Heart right ventricle (tissue), 16 donors: ENCODE data around the gene KCTD11. TPM values are rescaled to one million over a fixed set of nuclear protein-coding genes. Genes with fewer than 3 reads are reported as not detected.

ENCODE experiments used
- ATAC-seq, 8 donors: fragments of 200-7000 bp; cut with Tn5 transposase; one replicate each; pipeline ENCODE4 v1.9.1; 2020; ENCODE audit warnings: mild to moderate bottlenecking in 8 of 8, moderate library complexity in 8 of 8, moderate number of reproducible peaks in 1 of 8
- DNase-seq, 2 donors: peaks; one replicate each; pipeline ENCODE4 v3.0.0-alpha.2; 2020
- H3K27ac ChIP-seq, 10 donors: fragments of 200-600 bp; sonication (generic) in 2 of 10; one replicate each; pipeline versions ENCODE4 v1.5.0 to v1.8.0; 2020 to 2022; ENCODE audit warnings: mild to moderate bottlenecking in 3 of 10
- H3K27me3 ChIP-seq, 7 donors: fragments of 200-600 bp; one replicate each; pipeline ENCODE4 v1.8.0; 2021 to 2022; ENCODE audit warnings: mild to moderate bottlenecking in 2 of 7
- H3K36me3 ChIP-seq, 9 donors: fragments of 200-600 bp; sonication (generic) in 1 of 9; one replicate each; pipeline versions ENCODE4 v1.5.0 to v1.8.0; 2020 to 2022; ENCODE audit warnings: mild to moderate bottlenecking in 2 of 9
- H3K4me1 ChIP-seq, 9 donors: fragments of 200-600 bp; sonication (generic) in 1 of 9; one replicate each; pipeline versions ENCODE4 v1.5.0 to v1.8.0; 2020 to 2022; ENCODE audit warnings: mild to moderate bottlenecking in 4 of 9
- H3K4me3 ChIP-seq, 10 donors: fragments of 200-600 bp; sonication (generic) in 2 of 10; one replicate each; pipeline versions ENCODE4 v1.5.0 to v1.8.0; 2020 to 2022; ENCODE audit warnings: mild to moderate bottlenecking in 7 of 10, moderate library complexity in 2 of 10
- H3K9me3 ChIP-seq, 11 donors: fragments of 200-600 bp in 10 of 11; sonication (generic) in 2 of 11; one replicate each; pipeline versions ENCODE4 v1.5.0 to v1.8.0; 2013 to 2022; ENCODE audit warnings: mild to moderate bottlenecking in 2 of 11, control low read depth in 1 of 11, moderate library complexity in 1 of 11
- CTCF ChIP-seq, 9 donors: fragments of 200-600 bp; sonication (generic) in 2 of 9; IDR thresholded peaks; one replicate each; pipeline versions ENCODE4 v1.5.0 to v1.8.0; 2021 to 2022; ENCODE audit warnings: antibody characterized with exemption in 9 of 9, mild to moderate bottlenecking in 5 of 9, moderate library complexity in 1 of 9
- whole genome bisulfite sequencing, 2 donors: extraction: QIAGEN DNeasy Blood & Tissue Kit; methylation state at CpG; one replicate each; pipeline ENCODE4 v1.1.7; 2013; ENCODE audit warnings: inconsistent platforms in 1 of 2; 5-methylcytosine and 5-hydroxymethylcytosine counted together
- intact Hi-C, 10 donors: fragments of 100-400 bp; cut with DNase I; formaldehyde crosslinking; loops; one replicate each; pipeline versions ENCODE4 v1.11.1 to v1.14.2; 2022
- polyA plus RNA-seq, 2 donors: library from polyadenylated mRNA; stranded (reverse); fragments of 200-250 nt; gene quantifications; one replicate each; pipeline ENCODE4 v1.2.3, GENCODE V29; 2013
- total RNA-seq, 10 donors: library from RNA; stranded (reverse); fragmentation: NEBNext Ultra II Directional in 3 of 10; extraction: Animal tissue kit (Norgen Biotek cat#: 25700) in 3 of 10; gene quantifications; one replicate each; pipeline versions ENCODE4 v1.2.1 to v1.2.4, GENCODE V29; 2021 to 2023
- donor health status: Arrhythmogenic right ventricular cardiomyopathy.
- donor health status: ischemic (EF 13 %, LVEDD 7.1; RV severe dilation, severe dysfunction).
- donor health status: healthy with polysubstance abuse.
- donor health status: DM: no; HTN: yes; CAD: no.
- donor health status: DM: no; HTN: no; CAD: no.
- donor health status: ischemic (EF 25% LVEDD 6.9; RV normal size, moderate dysfunction).
- donor health status: ischemic (EF 25% LVEDD 5.7; RV mildly dilated, moderate dysfunction).
- donor health status: healthy.
- donor health status: DM: yes; HTN: yes; CAD: no.
- donor health status: Ischemic cardiomyopathy.
- donor health status: ischemic (EF 35%, LVEDD 5.7; RV mildly dilated, moderate dysfunction).
- donor health status: nonischemic (EF 11% LVEDD 7.7; RV severe dilation, severe dysfunction).
- donor health status: DM: yes; HTN: yes; CAD: no.
- donor health status: PGD.
- donor health status: ischemic (EF 29% LVEDD 5.4; RV normal size, mild dysfunction).
- donor health status: nonischemic (EF 23%, LVEDD 6.1; RV moderate dilation, normal function).

KCTD11 gene
- total and polyA plus RNA-seq, 12 donors: 4.3 to 8.5 (median 5.3) TPM

- Histone ChIP-seq H3K27me3 (peaks cover 0 to 9% (median 0%) of the 10 kb centered on the region in 7 donors), H3K4me3 (no peak overlapping the region), H3K36me3 (peaks cover 0 to 60% (median 10%) of the 10 kb centered on the region in 9 donors), H3K9me3 (no peaks in the 10 kb centered on the region), H3K27ac (no peak overlapping the region), H3K4me1 (peaks cover 1 to 31% (median 17%) of the 10 kb centered on the region in 9 donors)
- WGBS, 2 donors: 95% methylated on average over 9 to 10 of the region's 10 CpGs
- ATAC-seq (no peak), DNase-seq (no peak)
- intact Hi-C loops: no loop called here
- no peak for TF ChIP-seq CTCF (IDR thresholded peaks at IDR 0.05)
Measured at GRCh38 chr17:7388856-7389255, 36.9 kb downstream of the KCTD11 start.

GRCh38 chr17:7389924-7390910 lies 38.3 kb downstream of the KCTD11 start:
- no peak for TF ChIP-seq CTCF (IDR thresholded peaks at IDR 0.05)
- no peak overlapping the region for H3K4me3 ChIP-seq
- intact Hi-C loops: loop anchor here in 4 of 10 donors (5.0 kb wide), 2 partner anchors 33 to 38 kb away; partner anchors contain the start of genes KCTD11 (in 2 of the 4) and TMEM95 (in 2 of the 4)
- no peak for DNase-seq
- H3K27me3 ChIP-seq: no peaks in the 10 kb centered on the region
- 86 to 87% methylated on average over 19 of the region's 19 CpGs for WGBS, 2 donors
- no peak for ATAC-seq
- peaks cover 0 to 30% (median 18%) of the 10 kb centered on the region in 9 donors for H3K4me1 ChIP-seq
- no peaks in the 10 kb centered on the region for H3K9me3 ChIP-seq
- peaks cover 0 to 60% (median 10%) of the 10 kb centered on the region in 9 donors for H3K36me3 ChIP-seq
- no peak overlapping the region for H3K27ac ChIP-seq

GRCh38 chr17:7391307-7391706 lies 39.3 kb downstream of the KCTD11 start:
- H3K27ac ChIP-seq: peak overlapping the region in 5 of 10 donors; percentile 7 to 44 (median 23)
- 50 to 75% methylated on average over 2 of the region's 2 CpGs for WGBS, 2 donors
- H3K36me3 ChIP-seq: peaks cover 0 to 60% (median 10%) of the 10 kb centered on the region in 9 donors

More at GRCh38 chr17:7391307-7391706, 39.3 kb downstream of the KCTD11 start:
- Histone ChIP-seq H3K4me3 (no peak overlapping the region), H3K4me1 (peaks cover 0 to 34% (median 22%) of the 10 kb centered on the region in 9 donors), H3K27me3 (no peaks in the 10 kb centered on the region), H3K9me3 (no peaks in the 10 kb centered on the region)
- intact Hi-C loops: loop anchor here in 4 of 10 donors (5.0 kb wide), 2 partner anchors 34 to 39 kb away; partner anchors contain the start of genes KCTD11 (in 2 of the 4) and TMEM95 (in 2 of the 4)
- DNase-seq: no peak
- no peak for TF ChIP-seq CTCF (IDR thresholded peaks at IDR 0.05)
- ATAC-seq: no peak
